DOHH2 (cell line): Measurements from ENCODE around the gene YEATS2.

Experiments used
- H3F3A ChIP-seq: fragments of 200-600 bp; sonication (generic), shearing (Covaris generic); 2 replicates; pipeline ENCODE4 v1.6.0; 2016; ENCODE audit warnings: antibody characterized with exemption, mild to moderate bottlenecking; ENCODE audit not compliant: control insufficient read depth, insufficient read depth
- H3K27ac ChIP-seq: fragments of 200-600 bp; sonication (generic); 2 replicates; pipeline ENCODE4 v1.5.1; 2014; ENCODE audit warnings: low read depth, mild to moderate bottlenecking, low read length, moderate library complexity
- H3K27me3 ChIP-seq: fragments of 200-600 bp; sonication (generic); 2 replicates; pipeline ENCODE4 v1.6.1; 2014; ENCODE audit warnings: mild to moderate bottlenecking, low read length, mixed read lengths; ENCODE audit not compliant: control insufficient read depth
- H3K36me3 ChIP-seq: fragments of 200-600 bp; sonication (generic); 2 replicates; pipeline ENCODE4 v1.6.1; 2014; ENCODE audit warnings: mild to moderate bottlenecking, low read length, moderate library complexity, mixed read lengths; ENCODE audit not compliant: control insufficient read depth
- H3K4me1 ChIP-seq: fragments of 200-600 bp; sonication (generic); 2 replicates; pipeline ENCODE4 v1.6.1; 2014; ENCODE audit warnings: mild to moderate bottlenecking, low read length, mixed read lengths; ENCODE audit not compliant: control insufficient read depth
- H3K4me2 ChIP-seq: fragments of 200-600 bp; sonication (generic); 2 replicates; pipeline ENCODE4 v1.6.0; 2014; ENCODE audit warnings: mild to moderate bottlenecking, low read length, moderate library complexity
- H3K4me3 ChIP-seq: fragments of 200-600 bp; sonication (generic); 2 replicates; pipeline ENCODE4 v1.5.1; 2014; ENCODE audit warnings: mild to moderate bottlenecking, low read length, mixed read lengths
- H3K79me2 ChIP-seq: fragments of 200-600 bp; sonication (generic); 2 replicates; pipeline ENCODE4 v1.6.1; 2014; ENCODE audit warnings: mild to moderate bottlenecking, low read length, mixed read lengths; ENCODE audit not compliant: control insufficient read depth
- H3K9me2 ChIP-seq: fragments of 200-600 bp; sonication (generic); replicated peaks from 2 replicates; pipeline ENCODE4 v1.6.1; 2014; ENCODE audit warnings: mild to moderate bottlenecking, low read length, mixed read lengths; ENCODE audit not compliant: control insufficient read depth
- H3K9me3 ChIP-seq: fragments of 200-600 bp; sonication (generic); 2 replicates; pipeline ENCODE4 v1.6.1; 2014; ENCODE audit warnings: antibody characterized with exemption, low read length, mixed read lengths; ENCODE audit not compliant: control insufficient read depth, insufficient read depth
- H4K20me1 ChIP-seq: fragments of 200-600 bp; sonication (generic); 2 replicates; pipeline ENCODE4 v1.6.0; 2014; ENCODE audit warnings: low read depth, mild to moderate bottlenecking, antibody characterized with exemption, low read length, moderate library complexity; ENCODE audit not compliant: control insufficient read depth, insufficient read depth
- CTCF ChIP-seq: fragments of 200-600 bp; sonication (generic); IDR thresholded peaks from one replicate; pipeline ENCODE4 v1.5.1; 2014; ENCODE audit warnings: antibody characterized with exemption, mild to moderate bottlenecking, low read depth, low read length; ENCODE audit not compliant: poor library complexity, severe bottlenecking
- EZH2phosphoT487 ChIP-seq: fragments of 200-600 bp; sonication (generic); IDR thresholded peaks from 2 replicates; pipeline ENCODE4 v1.6.1; 2017; ENCODE audit warnings: borderline replicate concordance, mild to moderate bottlenecking, antibody characterized with exemption, low read length, moderate library complexity, mixed read lengths

Gene YEATS2

GRCh38 chr3:183768114-183768513 lies 70.5 kb downstream of the YEATS2 start:
- Histone ChIP-seq H4K20me1 (no peaks in the 10 kb centered on the region), H3K36me3 (peaks cover 64% of the 10 kb centered on the region), H3K27ac (no peak overlapping the region), H3F3A (peaks cover 13% of the 10 kb centered on the region), H3K9me3 (no peaks in the 10 kb centered on the region), H3K27me3 (no peaks in the 10 kb centered on the region), H3K4me3 (no peak overlapping the region), H3K4me2 (no peak overlapping the region), H3K9me2 (no peaks in the 10 kb centered on the region), H3K4me1 (peaks cover 16% of the 10 kb centered on the region), H3K79me2 (no peaks in the 10 kb centered on the region)
- TF ChIP-seq CTCF (no peak), EZH2phosphoT487 (no peak)

GRCh38 chr3:183769453-183769852 lies 71.9 kb downstream of the YEATS2 start:
- Histone ChIP-seq H3K27me3 (no peaks in the 10 kb centered on the region), H3K79me2 (no peaks in the 10 kb centered on the region), H3K36me3 (peaks cover 73% of the 10 kb centered on the region), H3K4me1 (peaks cover 15% of the 10 kb centered on the region), H3K27ac (no peak overlapping the region), H4K20me1 (no peaks in the 10 kb centered on the region), H3K9me2 (no peaks in the 10 kb centered on the region), H3K4me3 (no peak overlapping the region), H3K4me2 (no peak overlapping the region), H3F3A (peaks cover 13% of the 10 kb centered on the region), H3K9me3 (no peaks in the 10 kb centered on the region)
- no peak for TF ChIP-seq EZH2phosphoT487
- no peak for TF ChIP-seq CTCF

DNA sequence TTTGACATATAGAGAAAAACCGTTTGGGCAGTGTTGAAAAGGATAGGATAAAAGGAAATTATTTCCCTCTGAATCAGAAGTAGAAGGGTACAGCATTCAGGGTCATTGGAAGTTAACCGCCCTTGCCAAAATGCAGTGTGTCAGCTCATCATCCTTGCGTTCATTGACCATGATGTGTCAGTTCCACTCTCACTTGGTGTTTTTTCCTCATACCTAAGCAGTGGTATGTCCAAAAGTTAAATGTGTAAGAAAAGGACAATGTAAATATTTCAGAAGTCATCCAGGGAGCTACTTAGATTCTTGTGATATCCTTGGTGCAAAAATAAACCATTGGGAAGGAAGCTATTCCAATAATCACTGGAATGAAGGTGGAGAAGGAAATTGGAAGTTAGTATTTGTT lies 77.0 kb downstream of the YEATS2 start:
- Histone ChIP-seq H3K36me3 (peaks cover 79% of the 10 kb centered on the region), H3K27me3 (no peaks in the 10 kb centered on the region), H3K27ac (no peak overlapping the region), H3K4me1 (no peaks in the 10 kb centered on the region), H3K9me2 (no peaks in the 10 kb centered on the region), H3K9me3 (no peaks in the 10 kb centered on the region), H3K4me3 (no peak overlapping the region), H3K4me2 (no peak overlapping the region), H4K20me1 (no peaks in the 10 kb centered on the region), H3F3A (peaks cover 5% of the 10 kb centered on the region; the same call in 1 of the 2 replicates), H3K79me2 (no peaks in the 10 kb centered on the region)
- TF ChIP-seq EZH2phosphoT487 (no peak), CTCF (no peak)
